ENCODE results near the gene COL4A6.

DNA sequence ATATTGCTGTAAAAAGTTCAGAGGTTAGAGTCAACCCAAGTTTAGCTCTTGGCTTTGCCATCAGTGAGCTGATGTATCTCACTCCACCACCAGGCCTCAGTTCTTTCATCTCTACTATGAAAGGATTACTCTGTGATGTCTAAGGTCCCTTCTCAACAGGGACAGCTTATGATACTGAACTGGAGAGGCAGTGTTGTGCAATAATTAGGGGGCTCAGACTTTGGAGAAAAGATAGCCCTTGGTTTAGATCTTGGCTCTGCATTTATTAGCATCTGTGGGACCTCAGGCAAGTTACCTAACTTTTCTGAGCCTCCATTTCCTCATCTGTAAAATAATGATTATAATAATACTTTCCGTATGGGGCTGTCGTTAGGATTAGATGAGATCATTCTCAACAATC is 89.0 kb downstream of the COL4A6 start:
- TF ChIP-seq, protein P1, sequence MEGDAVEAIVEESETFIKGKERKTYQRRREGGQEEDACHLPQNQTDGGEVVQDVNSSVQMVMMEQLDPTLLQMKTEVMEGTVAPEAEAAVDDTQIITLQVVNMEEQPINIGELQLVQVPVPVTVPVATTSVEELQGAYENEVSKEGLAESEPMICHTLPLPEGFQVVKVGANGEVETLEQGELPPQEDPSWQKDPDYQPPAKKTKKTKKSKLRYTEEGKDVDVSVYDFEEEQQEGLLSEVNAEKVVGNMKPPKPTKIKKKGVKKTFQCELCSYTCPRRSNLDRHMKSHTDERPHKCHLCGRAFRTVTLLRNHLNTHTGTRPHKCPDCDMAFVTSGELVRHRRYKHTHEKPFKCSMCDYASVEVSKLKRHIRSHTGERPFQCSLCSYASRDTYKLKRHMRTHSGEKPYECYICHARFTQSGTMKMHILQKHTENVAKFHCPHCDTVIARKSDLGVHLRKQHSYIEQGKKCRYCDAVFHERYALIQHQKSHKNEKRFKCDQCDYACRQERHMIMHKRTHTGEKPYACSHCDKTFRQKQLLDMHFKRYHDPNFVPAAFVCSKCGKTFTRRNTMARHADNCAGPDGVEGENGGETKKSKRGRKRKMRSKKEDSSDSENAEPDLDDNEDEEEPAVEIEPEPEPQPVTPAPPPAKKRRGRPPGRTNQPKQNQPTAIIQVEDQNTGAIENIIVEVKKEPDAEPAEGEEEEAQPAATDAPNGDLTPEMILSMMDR (IDR thresholded peaks at IDR 0.05): no peak
- TF ChIP-seq POLR2A (IDR thresholded peaks at IDR 0.05) (no peak), POLR2AphosphoS5 (IDR thresholded peaks at IDR 0.05) (no peak)
